MM.1S (cell line): ENCODE measurements around the gene CASZ1.

ENCODE experiments used
- DNase-seq: peaks from one replicate; pipeline ENCODE4 v3.0.0-alpha.2; 2015
- H2AFZ ChIP-seq: fragments of 300-600 bp; sonication (generic); 2 replicates; pipeline ENCODE4 v1.6.0; 2016; ENCODE audit warnings: antibody characterized with exemption, low read length
- H3F3A ChIP-seq: fragments of 300-600 bp; sonication (generic); 2 replicates; pipeline ENCODE4 v1.6.1; 2016; ENCODE audit warnings: mild to moderate bottlenecking, antibody characterized with exemption, low read length, moderate library complexity, mixed read lengths; ENCODE audit not compliant: insufficient read depth
- H3K27ac ChIP-seq: fragments of 300-600 bp; sonication (generic); 2 replicates; pipeline ENCODE4 v1.5.1; 2016; ENCODE audit warnings: mild to moderate bottlenecking, low read length
- H3K27me3 ChIP-seq: fragments of 300-600 bp; sonication (generic); replicated peaks from 2 replicates; pipeline ENCODE4 v1.6.0; 2016; ENCODE audit warnings: low read length; ENCODE audit not compliant: insufficient read depth
- H3K36me3 ChIP-seq: fragments of 300-600 bp; sonication (generic); replicated peaks from 2 replicates; pipeline ENCODE4 v1.6.1; 2016; ENCODE audit warnings: mild to moderate bottlenecking, low read length, mixed read lengths; ENCODE audit not compliant: insufficient read depth
- H3K4me1 ChIP-seq: fragments of 300-600 bp; sonication (generic); 2 replicates; pipeline ENCODE4 v1.6.1; 2016; ENCODE audit warnings: low read length, mixed read lengths
- H3K4me2 ChIP-seq: fragments of 300-600 bp; sonication (generic); 2 replicates; pipeline ENCODE4 v1.6.0; 2016; ENCODE audit warnings: low read depth, low read length
- H3K4me3 ChIP-seq: fragments of 300-600 bp; sonication (generic); 2 replicates; pipeline ENCODE4 v1.5.1; 2016; ENCODE audit warnings: low read length, mixed read lengths
- H3K79me2 ChIP-seq: fragments of 300-600 bp; sonication (generic); 2 replicates; pipeline ENCODE4 v1.6.1; 2016; ENCODE audit warnings: mixed run types, low read length, mixed read lengths
- H3K9ac ChIP-seq: fragments of 300-600 bp; sonication (generic); 2 replicates; pipeline ENCODE4 v1.6.1; 2016; ENCODE audit warnings: low read length, mixed read lengths
- H3K9me2 ChIP-seq: fragments of 300-600 bp; sonication (generic); replicated peaks from 2 replicates; pipeline ENCODE4 v1.6.1; 2016; ENCODE audit warnings: mild to moderate bottlenecking, low read length, mixed read lengths; ENCODE audit not compliant: insufficient read depth
- H3K9me3 ChIP-seq: fragments of 300-600 bp; sonication (generic); replicated peaks from 2 replicates; pipeline ENCODE4 v1.6.1; 2016; ENCODE audit warnings: mild to moderate bottlenecking, low read length, mixed read lengths; ENCODE audit not compliant: insufficient read depth
- H4K20me1 ChIP-seq: fragments of 300-600 bp; sonication (generic); 2 replicates; pipeline ENCODE4 v1.6.1; 2016; ENCODE audit warnings: mild to moderate bottlenecking, low read length, moderate library complexity, mixed read lengths; ENCODE audit not compliant: insufficient read depth
- CTCF ChIP-seq: fragments of 300-600 bp; sonication (generic); IDR thresholded peaks from 2 replicates; pipeline ENCODE4 v1.5.1; 2016; ENCODE audit warnings: antibody characterized with exemption, low read length, mixed read lengths
- EZH2 ChIP-seq: fragments of 300-600 bp; sonication (generic); optimal IDR thresholded peaks from 2 replicates; pipeline ENCODE3; 2017; ENCODE audit warnings: low read depth, mild to moderate bottlenecking, antibody characterized with exemption, low read length, mixed read lengths
- EZH2phosphoT487 ChIP-seq: fragments of 300-600 bp; sonication (generic); IDR thresholded peaks from 2 replicates; pipeline ENCODE4 v1.6.1; 2018; ENCODE audit warnings: antibody characterized with exemption, low read length

Gene CASZ1

GRCh38 chr1:10594595-10595223, 201.7 kb downstream of the CASZ1 start:
- no peak overlapping the region for H3K9ac ChIP-seq

DNA sequence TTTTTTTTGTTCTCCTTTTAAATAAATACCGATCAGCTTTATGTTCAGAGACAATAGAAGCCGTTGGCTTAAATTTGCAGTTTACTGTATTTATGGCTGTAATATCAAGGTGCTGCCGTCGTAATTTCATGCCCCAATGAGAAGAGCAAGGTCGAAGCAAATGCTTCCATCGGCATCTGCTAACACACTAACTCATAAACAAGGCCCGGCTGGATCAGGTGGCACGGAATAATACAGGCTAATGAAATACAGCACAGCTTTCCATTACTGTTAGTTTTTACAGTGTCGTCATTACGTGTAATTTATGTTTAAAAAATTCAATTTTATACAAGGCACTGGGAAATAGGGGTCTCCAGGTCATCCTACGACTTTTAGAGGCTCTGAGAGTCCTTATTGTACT, 202.7 kb downstream of the CASZ1 start:
- H3F3A ChIP-seq: no peaks in the 10 kb centered on the region
- no peak overlapping the region for H3K4me3 ChIP-seq
- H2AFZ ChIP-seq: no peak overlapping the region
- no peaks in the 10 kb centered on the region for H3K36me3 ChIP-seq
- DNase-seq: no peak
- H3K9me2 ChIP-seq: no peaks in the 10 kb centered on the region
- no peaks in the 10 kb centered on the region for H3K27me3 ChIP-seq
- H3K9me3 ChIP-seq: no peaks in the 10 kb centered on the region
- H4K20me1 ChIP-seq: no peaks in the 10 kb centered on the region
- no peak for TF ChIP-seq EZH2
- TF ChIP-seq CTCF: no peak
- TF ChIP-seq EZH2phosphoT487: no peak
- no peak overlapping the region for H3K4me2 ChIP-seq
- H3K9ac ChIP-seq: no peak overlapping the region
- no peaks in the 10 kb centered on the region for H3K79me2 ChIP-seq
- H3K4me1 ChIP-seq: no peaks in the 10 kb centered on the region
- no peak overlapping the region for H3K27ac ChIP-seq

More at GRCh38 chr1:10594595-10595223, 201.7 kb downstream of the CASZ1 start:
- no peaks in the 10 kb centered on the region for H3K27me3 ChIP-seq
- H4K20me1 ChIP-seq: no peaks in the 10 kb centered on the region
- no peak for DNase-seq
- H3F3A ChIP-seq: no peaks in the 10 kb centered on the region
- H3K9me2 ChIP-seq: no peaks in the 10 kb centered on the region
- no peaks in the 10 kb centered on the region for H3K36me3 ChIP-seq
- no peak overlapping the region for H2AFZ ChIP-seq
- no peaks in the 10 kb centered on the region for H3K9me3 ChIP-seq
- no peak overlapping the region for H3K4me3 ChIP-seq
- H3K4me2 ChIP-seq: no peak overlapping the region
- H3K79me2 ChIP-seq: no peaks in the 10 kb centered on the region
- H3K4me1 ChIP-seq: no peaks in the 10 kb centered on the region
- TF ChIP-seq EZH2 (no peak), EZH2phosphoT487 (no peak)
- H3K27ac ChIP-seq: no peak overlapping the region

- H3K9me2 ChIP-seq: no peaks in the 10 kb centered on the region
- H3K27ac ChIP-seq: no peak overlapping the region
- H3K27me3 ChIP-seq: no peaks in the 10 kb centered on the region
- no peak overlapping the region for H2AFZ ChIP-seq
- no peak overlapping the region for H3K4me2 ChIP-seq
- no peak overlapping the region for H3K4me3 ChIP-seq
- no peaks in the 10 kb centered on the region for H3K4me1 ChIP-seq
- no peak overlapping the region for H3K9ac ChIP-seq
- H3F3A ChIP-seq: no peaks in the 10 kb centered on the region
- no peaks in the 10 kb centered on the region for H3K9me3 ChIP-seq
- no peaks in the 10 kb centered on the region for H4K20me1 ChIP-seq
- TF ChIP-seq EZH2: no peak
- TF ChIP-seq CTCF: no peak
- TF ChIP-seq EZH2phosphoT487: no peak
- no peaks in the 10 kb centered on the region for H3K79me2 ChIP-seq
- H3K36me3 ChIP-seq: no peaks in the 10 kb centered on the region
- no peak for DNase-seq
Observed at GRCh38 chr1:10592373-10592772, 204.1 kb downstream of the CASZ1 start.

DNA sequence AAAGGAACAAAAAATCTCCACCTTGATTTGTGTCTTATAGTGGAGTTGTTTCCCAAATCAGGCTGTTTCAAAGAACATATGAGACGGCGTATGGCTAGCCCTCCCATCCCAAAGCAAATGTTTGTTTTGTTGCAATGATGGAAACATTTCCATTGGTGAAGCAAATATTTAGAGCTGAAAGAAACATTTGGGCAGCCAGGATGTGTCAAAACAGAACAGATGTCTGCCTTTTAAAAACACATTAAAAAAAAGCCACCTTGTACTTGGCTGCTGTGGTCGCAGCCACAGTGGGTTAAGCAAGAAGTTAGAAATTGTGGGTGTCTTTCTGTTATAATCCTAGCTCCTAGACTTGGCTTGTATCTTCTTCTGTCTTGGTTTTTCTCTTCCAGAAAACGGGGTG, 205.4 kb downstream of the CASZ1 start:
- H3K36me3 ChIP-seq: no peaks in the 10 kb centered on the region
- no peak overlapping the region for H3K4me3 ChIP-seq
- H3K4me1 ChIP-seq: no peaks in the 10 kb centered on the region
- H3K79me2 ChIP-seq: no peaks in the 10 kb centered on the region
- TF ChIP-seq EZH2: no peak
- no peak for TF ChIP-seq CTCF
- no peak for TF ChIP-seq EZH2phosphoT487
- no peaks in the 10 kb centered on the region for H3K9me2 ChIP-seq
- DNase-seq: no peak
- no peak overlapping the region for H3K4me2 ChIP-seq
- H3F3A ChIP-seq: no peaks in the 10 kb centered on the region
- H4K20me1 ChIP-seq: no peaks in the 10 kb centered on the region
- H3K9me3 ChIP-seq: no peaks in the 10 kb centered on the region
- H3K9ac ChIP-seq: no peak overlapping the region
- no peak overlapping the region for H2AFZ ChIP-seq
- no peak overlapping the region for H3K27ac ChIP-seq
- no peaks in the 10 kb centered on the region for H3K27me3 ChIP-seq
